Type B pancreatic cell (in vitro differentiated cells): ENCODE measurements around the gene KRT15. TPM values are rescaled to one million over a fixed set of nuclear protein-coding genes. Genes with fewer than 3 reads are reported as not detected.
A peak's percentile ranks its signal among the peaks of the same experiment; 100 is the strongest.

Source experiments
- DNase-seq: peaks from one replicate; pipeline ENCODE4 v3.0.0; 2021; ENCODE audit warnings: mixed read lengths; ENCODE audit not compliant: unreplicated experiment; ENCODE audit errors: extremely low spot score
- H3K27ac Mint-ChIP-seq: 2 replicates; pipeline ENCODE4 v1.8.0; 2021; ENCODE audit warnings: mild to moderate bottlenecking, mixed read lengths
- H3K27me3 Mint-ChIP-seq: 2 replicates; pipeline ENCODE4 v1.8.0; 2021; ENCODE audit warnings: mixed read lengths
- H3K36me3 Mint-ChIP-seq: 2 replicates; pipeline ENCODE4 v1.8.0; 2021; ENCODE audit warnings: mixed read lengths
- H3K4me1 Mint-ChIP-seq: one replicate; pipeline ENCODE4 v1.8.0; 2021; ENCODE audit warnings: mixed read lengths; ENCODE audit not compliant: unreplicated experiment
- H3K4me3 Mint-ChIP-seq: 2 replicates; pipeline ENCODE4 v1.8.0; 2021; ENCODE audit warnings: mild to moderate bottlenecking, mixed read lengths
- H3K9me3 Mint-ChIP-seq: 2 replicates; pipeline ENCODE4 v1.8.0; 2021; ENCODE audit warnings: mixed read lengths
- total RNA-seq: library from RNA; stranded (reverse); gene quantifications from 2 replicates; pipeline ENCODE4 v1.2.1, GENCODE V29; 2021; ENCODE audit warnings: low replicate concordance
- TF ChIP-seq, protein P1 (sequence below): fragments of 200-600 bp; sonication (generic); conservative IDR thresholded peaks from 2 replicates; pipeline ENCODE4 v1.5.0; 2021; ENCODE audit warnings: antibody characterized with exemption, mild to moderate bottlenecking

The KRT15 gene
- total RNA-seq, 1 donor from 2014 or later: 208 TPM

DNA sequence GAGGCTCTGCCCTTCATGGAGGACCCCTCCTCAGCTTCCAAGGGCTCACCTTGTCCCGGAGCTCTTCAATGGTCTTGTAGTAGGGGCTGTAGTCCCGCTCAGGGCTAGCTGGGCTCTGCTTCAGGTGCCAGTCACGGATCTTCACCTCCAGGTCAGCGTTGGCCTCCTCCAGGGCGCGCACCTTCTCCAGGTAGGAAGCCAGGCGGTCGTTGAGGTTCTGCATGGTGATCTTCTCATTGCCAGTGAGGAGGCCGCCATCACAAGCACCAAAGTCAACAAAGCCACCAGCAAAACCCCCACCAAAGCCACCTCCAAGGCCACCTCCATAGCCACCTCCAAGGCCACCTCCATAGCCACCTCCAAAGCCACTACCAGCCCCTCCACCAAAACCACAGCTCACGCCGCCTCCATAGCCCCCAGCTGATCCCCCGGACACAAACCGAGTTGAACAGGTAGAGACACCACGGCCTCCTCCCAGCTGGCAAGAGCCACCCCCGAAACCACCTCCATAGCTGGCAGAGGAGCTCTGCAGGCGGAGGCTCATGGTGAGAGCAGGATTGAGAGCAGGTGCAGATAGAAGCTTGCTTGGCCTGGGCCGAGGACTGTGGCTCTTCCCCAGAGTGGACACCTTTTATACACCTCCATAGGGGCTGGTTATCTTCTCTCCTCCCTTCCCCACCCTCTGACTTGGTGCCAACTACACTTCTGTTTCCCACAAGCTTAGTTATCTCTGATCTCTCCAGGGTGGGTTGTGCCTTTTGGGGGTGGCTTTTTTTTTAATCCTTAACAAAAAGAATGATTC lies 13.5 kb downstream of the KRT15 start, which contains the start of gene KRT13:
Gene KRT13 (minus strand): TSS at position 606 of the 802 bp plus-strand sequence. CDS start 62 bp downstream, at position 544.
- no peaks in the 10 kb centered on the region for H3K36me3 Mint-ChIP-seq
- no peak for DNase-seq
- H3K4me1 Mint-ChIP-seq: peaks cover 26% of the 10 kb centered on the region
- TF ChIP-seq, protein P1, sequence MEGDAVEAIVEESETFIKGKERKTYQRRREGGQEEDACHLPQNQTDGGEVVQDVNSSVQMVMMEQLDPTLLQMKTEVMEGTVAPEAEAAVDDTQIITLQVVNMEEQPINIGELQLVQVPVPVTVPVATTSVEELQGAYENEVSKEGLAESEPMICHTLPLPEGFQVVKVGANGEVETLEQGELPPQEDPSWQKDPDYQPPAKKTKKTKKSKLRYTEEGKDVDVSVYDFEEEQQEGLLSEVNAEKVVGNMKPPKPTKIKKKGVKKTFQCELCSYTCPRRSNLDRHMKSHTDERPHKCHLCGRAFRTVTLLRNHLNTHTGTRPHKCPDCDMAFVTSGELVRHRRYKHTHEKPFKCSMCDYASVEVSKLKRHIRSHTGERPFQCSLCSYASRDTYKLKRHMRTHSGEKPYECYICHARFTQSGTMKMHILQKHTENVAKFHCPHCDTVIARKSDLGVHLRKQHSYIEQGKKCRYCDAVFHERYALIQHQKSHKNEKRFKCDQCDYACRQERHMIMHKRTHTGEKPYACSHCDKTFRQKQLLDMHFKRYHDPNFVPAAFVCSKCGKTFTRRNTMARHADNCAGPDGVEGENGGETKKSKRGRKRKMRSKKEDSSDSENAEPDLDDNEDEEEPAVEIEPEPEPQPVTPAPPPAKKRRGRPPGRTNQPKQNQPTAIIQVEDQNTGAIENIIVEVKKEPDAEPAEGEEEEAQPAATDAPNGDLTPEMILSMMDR: no peak
- peak within 1 kb of the TSS; percentile 95 for H3K27ac Mint-ChIP-seq
- peak within 1 kb of the TSS; percentile 88 for H3K4me3 Mint-ChIP-seq
- no peaks in the 10 kb centered on the region for H3K27me3 Mint-ChIP-seq
- no peaks in the 10 kb centered on the region for H3K9me3 Mint-ChIP-seq

DNA sequence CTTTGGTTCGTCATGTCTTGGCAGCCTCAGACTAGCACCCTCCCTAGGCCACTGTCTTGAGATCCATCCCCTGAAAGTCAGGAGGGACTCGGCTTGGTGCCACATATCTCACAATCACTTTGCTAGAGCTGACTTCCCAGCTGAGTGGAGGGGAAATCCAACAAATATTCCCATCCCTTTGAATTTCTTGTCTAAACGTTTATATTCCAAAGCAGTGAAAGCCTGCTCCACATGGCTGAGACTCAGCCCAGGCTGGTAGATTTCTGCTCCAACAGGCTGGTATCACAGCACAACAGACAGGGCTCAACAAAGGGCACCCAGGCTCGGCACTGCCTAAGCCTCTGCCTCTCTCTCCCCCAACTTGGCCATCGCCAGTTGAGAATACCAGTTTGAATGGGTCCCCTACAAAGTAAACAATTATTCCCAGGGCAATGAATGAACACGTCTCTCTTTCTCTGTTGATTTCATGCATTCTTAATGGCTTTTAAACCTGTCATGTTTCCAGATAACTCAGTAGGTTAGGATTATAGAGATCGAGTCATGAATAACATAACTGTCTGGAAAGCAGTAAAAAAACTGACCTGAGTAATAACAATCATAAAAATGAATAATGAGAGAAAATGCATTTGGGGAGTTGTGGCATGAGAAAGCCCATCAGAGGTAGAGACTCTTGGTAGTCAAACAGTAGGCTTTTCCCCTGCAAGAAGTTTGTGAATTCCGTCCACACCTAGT lies 14.3 kb downstream of the KRT15 start:
- H3K27ac Mint-ChIP-seq: peak overlapping the region; percentile 95
- no peaks in the 10 kb centered on the region for H3K9me3 Mint-ChIP-seq
- H3K27me3 Mint-ChIP-seq: no peaks in the 10 kb centered on the region
- DNase-seq: no peak
- H3K4me3 Mint-ChIP-seq: peak overlapping the region; percentile 88
- H3K36me3 Mint-ChIP-seq: no peaks in the 10 kb centered on the region
- H3K4me1 Mint-ChIP-seq: peaks cover 33% of the 10 kb centered on the region
- TF ChIP-seq, protein P1: no peak

DNA sequence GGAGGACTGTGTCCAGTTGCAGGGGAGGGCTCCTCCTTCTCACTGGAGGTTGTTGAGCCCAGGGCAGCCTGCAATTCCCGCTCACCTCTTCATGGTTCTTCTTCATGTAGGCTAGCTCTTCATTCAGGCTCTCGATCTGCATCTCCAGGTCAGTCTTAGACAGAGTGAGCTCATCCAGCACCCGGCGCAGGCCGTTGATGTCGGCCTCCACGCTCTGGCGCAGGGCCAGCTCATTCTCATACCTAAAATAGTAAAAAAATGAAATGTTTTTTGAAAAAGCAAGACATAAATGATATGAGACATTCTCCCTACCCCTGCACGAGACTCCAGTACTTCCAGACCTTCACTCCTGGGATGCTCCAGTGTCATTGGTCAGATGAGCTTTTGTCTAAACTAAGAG lies 15.5 kb downstream of the KRT15 start:
- DNase-seq: no peak
- no peaks in the 10 kb centered on the region for H3K36me3 Mint-ChIP-seq
- peaks cover 33% of the 10 kb centered on the region for H3K4me1 Mint-ChIP-seq
- peak overlapping the region; percentile 79 for H3K4me3 Mint-ChIP-seq
- no peaks in the 10 kb centered on the region for H3K9me3 Mint-ChIP-seq
- TF ChIP-seq, protein P1: no peak
- H3K27ac Mint-ChIP-seq: peak overlapping the region; percentile 36
- no peaks in the 10 kb centered on the region for H3K27me3 Mint-ChIP-seq

DNA sequence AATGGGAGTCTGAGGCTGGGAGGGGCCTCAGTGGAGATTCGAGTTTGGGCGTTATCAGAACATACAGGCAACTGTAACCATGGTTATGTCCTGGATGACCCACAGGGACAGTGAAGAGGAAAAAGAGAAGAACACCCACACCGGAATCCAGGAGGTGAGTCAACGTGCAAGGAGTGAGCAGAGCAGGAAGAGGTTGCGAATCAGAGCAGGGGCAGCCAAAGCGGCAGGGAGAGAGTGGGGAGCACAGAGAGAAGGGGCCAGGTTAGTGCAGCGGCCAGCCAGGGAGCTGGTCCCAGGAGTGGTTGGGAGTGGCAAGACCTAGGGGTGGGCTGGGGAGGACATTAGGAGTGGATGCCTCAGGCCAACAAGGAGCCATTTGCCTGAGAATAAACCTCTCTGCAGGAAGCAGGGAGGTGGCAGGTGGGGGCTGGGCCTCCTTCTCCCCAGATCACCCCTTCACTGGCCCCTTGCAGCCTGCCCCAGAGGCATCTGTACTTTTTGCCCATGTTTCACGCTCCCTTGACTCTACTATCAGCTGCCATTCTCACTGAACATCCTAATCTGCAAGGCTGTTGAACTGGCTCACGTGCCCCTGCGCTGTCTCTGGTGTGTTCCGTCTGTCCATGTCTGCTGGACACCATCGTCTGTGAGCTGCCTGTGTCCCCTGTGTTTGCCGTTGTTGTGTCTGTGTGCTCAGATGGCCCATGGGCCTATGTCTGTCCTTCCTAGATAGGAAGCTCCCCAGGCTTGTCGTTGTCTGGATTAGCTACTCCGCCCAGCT lies 18.4 kb downstream of the KRT15 start:
- TF ChIP-seq, protein P1: no peak
- Mint-ChIP-seq H3K9me3 (no peaks in the 10 kb centered on the region), H3K27me3 (no peaks in the 10 kb centered on the region), H3K27ac (peak overlapping the region; percentile 88), H3K36me3 (no peaks in the 10 kb centered on the region), H3K4me1 (peaks cover 20% of the 10 kb centered on the region), H3K4me3 (peak overlapping the region; percentile 80)
- DNase-seq: no peak

DNA sequence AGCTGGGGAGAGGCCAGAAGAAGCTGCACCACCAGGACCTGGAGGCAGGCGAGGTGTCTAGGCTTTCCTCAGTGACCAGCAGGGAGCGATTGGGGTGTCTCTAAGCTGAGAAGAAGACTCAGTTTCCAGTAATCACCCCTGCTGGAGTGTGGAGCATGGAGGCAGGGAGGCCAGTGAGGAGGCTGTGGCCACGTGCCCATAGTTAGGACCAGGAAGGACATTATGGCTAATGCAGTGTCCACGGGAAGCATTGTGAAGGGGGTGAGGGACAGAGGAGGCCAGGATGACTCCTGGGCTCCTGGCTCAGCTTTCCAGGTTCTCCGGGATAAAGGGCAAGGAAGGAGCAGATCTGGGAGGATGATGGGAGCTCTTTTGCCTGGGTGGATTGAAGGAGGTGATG lies 19.0 kb downstream of the KRT15 start:
- Mint-ChIP-seq H3K4me1 (peaks cover 18% of the 10 kb centered on the region), H3K4me3 (peak overlapping the region; percentile 80), H3K9me3 (no peaks in the 10 kb centered on the region), H3K36me3 (no peaks in the 10 kb centered on the region), H3K27me3 (no peaks in the 10 kb centered on the region), H3K27ac (peak overlapping the region; percentile 88)
- DNase-seq: no peak
- TF ChIP-seq, protein P1: no peak
